Trophoblast cell (in vitro differentiated cells and primary cell): ENCODE measurements around the gene NECTIN2.
A peak's percentile ranks its signal among the peaks of the same experiment; 100 is the strongest.

ENCODE experiments used
- DNase-seq, 2 donors: peaks; one replicate each; pipeline ENCODE4 v3.0.0-alpha.2; 2016
- H2AFZ ChIP-seq: 2 replicates; pipeline ENCODE4 v1.6.1; 2013; ENCODE audit warnings: low read length, moderate library complexity, mild to moderate bottlenecking; ENCODE audit not compliant: insufficient read depth, poor library complexity
- H2AK5ac ChIP-seq: 2 replicates; pipeline ENCODE4 v1.6.1; 2013; ENCODE audit warnings: mild to moderate bottlenecking, low read length
- H2BK120ac ChIP-seq: 2 replicates; pipeline ENCODE4 v1.6.1; 2013; ENCODE audit warnings: low read length, mild to moderate bottlenecking, moderate library complexity; ENCODE audit not compliant: insufficient read depth, poor library complexity
- H2BK12ac ChIP-seq: 2 replicates; pipeline ENCODE4 v1.6.1; 2013; ENCODE audit warnings: mild to moderate bottlenecking, low read length, moderate library complexity
- H2BK5ac ChIP-seq: 2 replicates; pipeline ENCODE4 v1.6.1; 2013; ENCODE audit warnings: low read length, low read depth, moderate library complexity, mild to moderate bottlenecking; ENCODE audit not compliant: poor library complexity
- H3K14ac ChIP-seq: 2 replicates; pipeline ENCODE4 v1.6.1; 2013; ENCODE audit warnings: mild to moderate bottlenecking, low read length
- H3K18ac ChIP-seq: 2 replicates; pipeline ENCODE4 v1.6.1; 2013; ENCODE audit warnings: mild to moderate bottlenecking, low read length
- H3K23ac ChIP-seq: 2 replicates; pipeline ENCODE4 v1.6.1; 2013; ENCODE audit warnings: low read length
- H3K27ac ChIP-seq: 2 replicates; pipeline ENCODE4 v1.5.1; 2013; ENCODE audit warnings: low read depth, mild to moderate bottlenecking, inconsistent platforms, low read length, moderate library complexity
- H3K27me3 ChIP-seq: 2 replicates; pipeline ENCODE4 v1.6.1; 2013; ENCODE audit warnings: inconsistent platforms, mild to moderate bottlenecking, low read length, moderate library complexity; ENCODE audit not compliant: insufficient read depth
- H3K36me3 ChIP-seq, 2 experiments: 1 replicate in 1 of 2; 2 replicates in 1 of 2; pipeline ENCODE4 v1.6.1; 2013; ENCODE audit warnings: low read length in 2 of 2, mild to moderate bottlenecking in 2 of 2, moderate library complexity in 1 of 2; ENCODE audit not compliant: insufficient read depth in 2 of 2, control insufficient read depth in 1 of 2
- H3K4ac ChIP-seq: 2 replicates; pipeline ENCODE4 v1.6.1; 2013; ENCODE audit warnings: low read depth, mild to moderate bottlenecking, low read length, moderate library complexity
- H3K4me1 ChIP-seq, 2 experiments: 1 replicate in 1 of 2; 2 replicates in 1 of 2; pipeline ENCODE4 v1.6.1; 2013; ENCODE audit warnings: low read length in 2 of 2, mild to moderate bottlenecking in 2 of 2, moderate library complexity in 1 of 2; ENCODE audit not compliant: insufficient read depth in 2 of 2, control insufficient read depth in 1 of 2
- H3K4me2 ChIP-seq: 2 replicates; pipeline ENCODE4 v1.6.1; 2013; ENCODE audit warnings: inconsistent platforms, mild to moderate bottlenecking, low read length, moderate library complexity
- H3K4me3 ChIP-seq: 2 replicates; pipeline ENCODE4 v1.5.1; 2013; ENCODE audit warnings: mild to moderate bottlenecking, low read depth, low read length, inconsistent platforms
- H3K79me1 ChIP-seq: one replicate; pipeline ENCODE4 v1.6.1; 2013; ENCODE audit warnings: low read length
- H3K79me2 ChIP-seq: 2 replicates; pipeline ENCODE4 v1.6.1; 2013; ENCODE audit warnings: low read length, mild to moderate bottlenecking; ENCODE audit not compliant: control insufficient read depth, insufficient read depth, poor library complexity
- H3K9ac ChIP-seq: 2 replicates; pipeline ENCODE4 v1.6.1; 2013; ENCODE audit warnings: mild to moderate bottlenecking, low read length
- H3K9me3 ChIP-seq: 2 replicates; pipeline ENCODE4 v1.6.1; 2013; ENCODE audit warnings: low read depth, mild to moderate bottlenecking, control low read depth, inconsistent platforms, low read length; ENCODE audit not compliant: insufficient read depth
- H4K12ac ChIP-seq: 2 replicates; pipeline ENCODE4 v1.6.1; 2013; ENCODE audit warnings: low read depth, mild to moderate bottlenecking, low read length, moderate library complexity
- H4K8ac ChIP-seq: 2 replicates; pipeline ENCODE4 v1.6.1; 2013; ENCODE audit warnings: low read depth, mild to moderate bottlenecking, low read length, moderate library complexity
- H4K91ac ChIP-seq: one replicate; pipeline ENCODE4 v1.6.1; 2013; ENCODE audit warnings: low read depth, mild to moderate bottlenecking, low read length, moderate library complexity
- WGBS: extraction: QIAGEN DNeasy Blood & Tissue Kit; methylation state at CpG from one replicate; pipeline ENCODE4 v1.1.7; 2013; ENCODE audit warnings: missing lambda C conversion rate; ENCODE audit not compliant: insufficient read length, insufficient coverage; ENCODE audit errors: extremely low coverage; 5-methylcytosine and 5-hydroxymethylcytosine counted together

Gene NECTIN2

GRCh38 chr19:44889830-44890365 lies 43.8 kb downstream of the NECTIN2 start:
- H4K91ac ChIP-seq = no peak overlapping the region
- H3K23ac ChIP-seq = no peak overlapping the region
- H3K14ac ChIP-seq = no peak overlapping the region
- peaks cover under 1% of the 10 kb centered on the region for H3K9me3 ChIP-seq
- no peak overlapping the region for H3K18ac ChIP-seq
- no peak overlapping the region for H3K9ac ChIP-seq
- H3K79me1 ChIP-seq = peaks cover 7% of the 10 kb centered on the region
- H2BK12ac ChIP-seq = no peak overlapping the region
- DNase-seq = no peak
- peak overlapping the region; percentile 37 for H4K12ac ChIP-seq
- no peak overlapping the region for H2AK5ac ChIP-seq
- H2AFZ ChIP-seq = no peak overlapping the region
- no peak overlapping the region for H3K4ac ChIP-seq
- peaks cover 12% of the 10 kb centered on the region for H3K79me2 ChIP-seq
- H4K8ac ChIP-seq = peak overlapping the region; percentile 43
- no peak overlapping the region for H2BK120ac ChIP-seq
- no peak overlapping the region for H3K4me3 ChIP-seq
- H3K27ac ChIP-seq = peak overlapping the region; percentile 50
- H2BK5ac ChIP-seq = no peak overlapping the region
- H3K36me3 ChIP-seq = peaks cover 53% of the 10 kb centered on the region in 2 experiments
- no peaks in the 10 kb centered on the region for H3K27me3 ChIP-seq
- H3K4me1 ChIP-seq = peaks cover 13 to 15% of the 10 kb centered on the region in 2 experiments
- no CpG with 5 or more reads among the region's 17 CpGs for WGBS
- peak overlapping the region; percentile 71 for H3K4me2 ChIP-seq

GRCh38 chr19:44890366-44891015 lies 44.4 kb downstream of the NECTIN2 start:
- no peak overlapping the region for H4K12ac ChIP-seq
- no peak overlapping the region for H2BK12ac ChIP-seq
- DNase-seq = peak; percentile 100
- H4K91ac ChIP-seq = peak overlapping the region; percentile 5
- peaks cover 12% of the 10 kb centered on the region for H3K79me2 ChIP-seq
- no peak overlapping the region for H3K4me3 ChIP-seq
- H3K79me1 ChIP-seq = peaks cover 7% of the 10 kb centered on the region
- no peak overlapping the region for H4K8ac ChIP-seq
- no peak overlapping the region for H3K18ac ChIP-seq
- no peak overlapping the region for H2BK120ac ChIP-seq
- H2AK5ac ChIP-seq = no peak overlapping the region
- H3K4ac ChIP-seq = no peak overlapping the region
- H3K4me1 ChIP-seq = peaks cover 10 to 15% of the 10 kb centered on the region in 2 experiments
- H3K27me3 ChIP-seq = no peaks in the 10 kb centered on the region
- no peak overlapping the region for H3K9ac ChIP-seq
- no peak overlapping the region for H3K14ac ChIP-seq
- H3K4me2 ChIP-seq = peak overlapping the region; percentile 71
- peak overlapping the region; percentile 50 for H3K27ac ChIP-seq
- H2BK5ac ChIP-seq = no peak overlapping the region
- peaks cover 57 to 58% of the 10 kb centered on the region in 2 experiments for H3K36me3 ChIP-seq
- no peak overlapping the region for H2AFZ ChIP-seq
- H3K9me3 ChIP-seq = peaks cover 2% of the 10 kb centered on the region
- whole genome bisulfite sequencing = no CpG with 5 or more reads among the region's 40 CpGs
- no peak overlapping the region for H3K23ac ChIP-seq

- H3K36me3 ChIP-seq = peaks cover 58 to 59% of the 10 kb centered on the region in 2 experiments
Measured at GRCh38 chr19:44891016-44891882, 45.2 kb downstream of the NECTIN2 start, which contains the start of gene TOMM40. TOMM40 (plus strand) TSS chr19:44891254; CDS start chr19:44891416, 162 bp downstream.

DNA sequence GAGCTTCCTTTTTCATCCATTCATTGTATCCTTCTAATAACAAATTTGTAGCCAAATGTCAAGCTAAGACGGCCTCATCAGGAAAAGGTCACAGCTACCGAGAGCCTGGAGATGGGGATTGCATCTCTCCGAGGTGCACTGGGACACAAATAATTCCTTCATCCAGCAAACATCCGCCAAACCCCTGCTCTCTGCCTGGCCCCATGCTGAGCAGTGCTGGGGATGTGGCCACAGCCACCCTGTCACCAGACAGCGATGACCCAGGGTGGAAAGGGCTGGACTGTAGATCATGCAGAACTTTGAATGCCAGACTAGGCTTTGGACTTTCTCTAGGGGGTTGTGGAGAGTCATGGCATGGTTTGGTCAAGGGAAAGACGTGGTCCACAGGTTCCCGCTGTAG lies 46.8 kb downstream of the NECTIN2 start:
- Histone ChIP-seq H4K8ac (no peak overlapping the region), H2AK5ac (no peak overlapping the region), H2BK12ac (no peak overlapping the region), H3K23ac (no peak overlapping the region), H3K14ac (no peak overlapping the region), H4K91ac (no peak overlapping the region), H3K36me3 (peaks cover 59 to 60% of the 10 kb centered on the region in 2 experiments), H3K4ac (peak overlapping the region; percentile 39), H3K18ac (no peak overlapping the region), H3K79me2 (peaks cover 12% of the 10 kb centered on the region), H3K4me2 (no peak overlapping the region), H3K27me3 (no peaks in the 10 kb centered on the region), H3K9ac (no peak overlapping the region), H3K4me3 (no peak overlapping the region), H3K27ac (no peak overlapping the region), H2AFZ (no peak overlapping the region), H2BK5ac (no peak overlapping the region), H3K4me1 (peaks cover 6 to 10% of the 10 kb centered on the region in 2 experiments), H3K79me1 (peaks cover 5% of the 10 kb centered on the region), H4K12ac (no peak overlapping the region), H2BK120ac (no peak overlapping the region), H3K9me3 (peaks cover 2% of the 10 kb centered on the region)
- DNase-seq = no peak
- no CpG with 5 or more reads among the region's 7 CpGs for WGBS

More at GRCh38 chr19:44891016-44891882, 45.2 kb downstream of the NECTIN2 start, which contains the start of gene TOMM40:
- Histone ChIP-seq H3K23ac (no peak within 1 kb of the TSS), H3K9ac (peak within 1 kb of the TSS; percentile 51), H3K4me1 (peaks cover 6 to 10% of the 10 kb centered on the region in 2 experiments), H3K18ac (peak within 1 kb of the TSS; percentile 74), H3K27me3 (no peaks in the 10 kb centered on the region), H4K12ac (peak within 1 kb of the TSS; percentile 85), H2AK5ac (no peak within 1 kb of the TSS), H2BK12ac (no peak within 1 kb of the TSS), H3K9me3 (peaks cover 2% of the 10 kb centered on the region), H4K8ac (peak within 1 kb of the TSS; percentile 94), H4K91ac (peak within 1 kb of the TSS; percentile 70), H3K79me1 (peaks cover 5% of the 10 kb centered on the region), H2AFZ (peak within 1 kb of the TSS; percentile 78), H3K27ac (peak within 1 kb of the TSS; percentile 50), H3K79me2 (peaks cover 12% of the 10 kb centered on the region), H3K14ac (peak within 1 kb of the TSS; percentile 84), H2BK5ac (peak within 1 kb of the TSS; percentile 61), H3K4ac (peak within 1 kb of the TSS; percentile 84), H2BK120ac (peak within 1 kb of the TSS; percentile 49), H3K4me3 (peak within 1 kb of the TSS; percentile 93), H3K4me2 (peak within 1 kb of the TSS; percentile 71)
- DNase-seq = no peak
- WGBS = no CpG with 5 or more reads among the region's 81 CpGs
